SJSA1 (cell line): ENCODE measurements around the gene UGCG. TPM values are rescaled to one million over a fixed set of nuclear protein-coding genes. Genes with fewer than 3 reads are reported as not detected.

Experiments
- DNase-seq, 2 experiments: peaks; one replicate each; pipeline ENCODE4 v3.0.0-alpha.2; 2015 to 2020; ENCODE audit warnings: low spot score in 2 of 2, low read depth in 1 of 2
- H3K27ac ChIP-seq: fragments of 250-450 bp; sonication (Bioruptor Pico); 2 replicates; pipeline ENCODE4 v1.5.1; 2020; ENCODE audit warnings: mild to moderate bottlenecking, moderate library complexity
- H3K27me3 ChIP-seq: fragments of 250-450 bp; sonication (Bioruptor Pico); replicated peaks from 2 replicates; pipeline ENCODE4 v1.5.1; 2020; ENCODE audit warnings: mild to moderate bottlenecking, moderate library complexity
- H3K36me3 ChIP-seq: fragments of 250-450 bp; sonication (Bioruptor Pico); 2 replicates; pipeline ENCODE4 v1.5.1; 2020; ENCODE audit warnings: mild to moderate bottlenecking
- H3K4me1 ChIP-seq: fragments of 250-450 bp; sonication (Bioruptor Pico); replicated peaks from 2 replicates; pipeline ENCODE4 v1.6.1; 2021; ENCODE audit warnings: mild to moderate bottlenecking
- H3K4me3 ChIP-seq: fragments of 250-450 bp; sonication (Bioruptor Pico); 2 replicates; pipeline ENCODE4 v1.5.1; 2020; ENCODE audit warnings: mild to moderate bottlenecking
- H3K9me3 ChIP-seq: fragments of 250-450 bp; sonication (Bioruptor Pico); replicated peaks from 2 replicates; pipeline ENCODE4 v1.5.1; 2020; ENCODE audit warnings: mild to moderate bottlenecking
- total RNA-seq: library from RNA; depleted of rRNA; stranded (reverse); fragments of >200 nt; shearing (Covaris generic); gene quantifications from 2 replicates; pipeline ENCODE4 v1.2.3, GENCODE V29; 2014; rRNA removed

The UGCG gene
- total RNA-seq, 1 experiment from 2014 or later, result 54.7 TPM

- H3K4me1 ChIP-seq, result peaks cover 13% of the 10 kb centered on the region
These were observed 74.2 kb downstream of the UGCG start for GRCh38 chr9:111970827-111971226.

DNA sequence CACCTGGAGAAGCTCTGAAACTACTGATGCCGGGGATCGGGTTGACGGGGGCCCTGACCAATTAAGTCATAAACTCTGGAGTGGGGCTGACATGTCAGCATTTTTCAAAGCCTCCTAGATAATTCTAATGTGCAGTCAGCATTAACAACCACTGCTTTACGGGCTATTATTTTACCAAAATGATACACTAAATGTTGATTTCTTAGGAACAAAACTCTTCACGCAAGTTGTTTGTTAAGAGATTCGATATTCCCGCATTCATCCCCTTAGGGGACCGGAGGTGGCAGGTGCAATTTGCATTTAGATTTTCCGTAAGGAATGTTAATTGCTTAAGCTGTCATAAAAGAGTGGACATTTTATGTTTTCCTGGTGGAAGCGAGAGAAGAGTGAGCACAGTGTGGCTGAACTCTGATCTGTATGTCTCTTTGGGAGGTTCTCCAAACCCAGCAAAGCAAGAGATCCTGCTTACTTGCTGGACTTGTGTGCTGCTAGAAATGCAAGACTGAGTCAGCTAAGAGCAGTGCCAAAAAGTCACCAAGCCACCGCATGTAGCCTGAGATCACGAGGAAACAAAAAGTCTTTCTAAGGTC, 77.6 kb downstream of the UGCG start:
- DNase-seq, result no peak
- Histone ChIP-seq H3K27ac (no peak overlapping the region), H3K4me3 (no peak overlapping the region)

More at GRCh38 chr9:111970827-111971226, 74.2 kb downstream of the UGCG start:
- Histone ChIP-seq H3K36me3 (no peaks in the 10 kb centered on the region), H3K9me3 (no peaks in the 10 kb centered on the region), H3K4me3 (no peak overlapping the region), H3K27me3 (no peaks in the 10 kb centered on the region), H3K27ac (no peak overlapping the region)
- DNase-seq, result no peak

GRCh38 chr9:111975709-111976108, 79.1 kb downstream of the UGCG start:
- Histone ChIP-seq H3K27me3 (no peaks in the 10 kb centered on the region), H3K36me3 (no peaks in the 10 kb centered on the region), H3K9me3 (no peaks in the 10 kb centered on the region), H3K4me3 (no peak overlapping the region), H3K27ac (no peak overlapping the region), H3K4me1 (no peaks in the 10 kb centered on the region)
- no peak for DNase-seq

More for the DNA sequence above, 77.6 kb downstream of the UGCG start:
- Histone ChIP-seq H3K9me3 (no peaks in the 10 kb centered on the region), H3K27me3 (no peaks in the 10 kb centered on the region), H3K4me1 (no peaks in the 10 kb centered on the region), H3K36me3 (no peaks in the 10 kb centered on the region)

DNA sequence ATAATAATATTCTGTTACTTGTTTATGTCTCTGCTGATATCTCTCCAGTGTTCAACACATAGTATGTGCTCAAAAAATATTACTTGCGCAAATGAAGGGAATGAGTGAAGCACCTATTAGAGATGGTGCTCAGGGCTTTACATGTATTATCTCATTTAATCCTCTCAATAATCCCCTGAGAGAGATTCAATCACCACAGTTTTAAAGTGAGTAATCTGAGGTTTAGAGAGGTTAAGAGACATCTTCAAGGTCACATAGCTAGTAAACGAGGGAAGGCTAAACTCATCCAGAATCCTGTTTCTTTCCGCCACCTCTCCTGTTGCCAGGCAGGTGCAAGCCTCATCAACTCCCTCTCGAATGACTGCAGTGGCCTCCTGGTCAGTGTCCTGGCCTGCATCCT, 82.0 kb downstream of the UGCG start:
- Histone ChIP-seq H3K36me3 (no peaks in the 10 kb centered on the region), H3K4me1 (no peaks in the 10 kb centered on the region), H3K27me3 (no peaks in the 10 kb centered on the region), H3K9me3 (no peaks in the 10 kb centered on the region), H3K4me3 (no peak overlapping the region), H3K27ac (no peak overlapping the region)
- no peak for DNase-seq

DNA sequence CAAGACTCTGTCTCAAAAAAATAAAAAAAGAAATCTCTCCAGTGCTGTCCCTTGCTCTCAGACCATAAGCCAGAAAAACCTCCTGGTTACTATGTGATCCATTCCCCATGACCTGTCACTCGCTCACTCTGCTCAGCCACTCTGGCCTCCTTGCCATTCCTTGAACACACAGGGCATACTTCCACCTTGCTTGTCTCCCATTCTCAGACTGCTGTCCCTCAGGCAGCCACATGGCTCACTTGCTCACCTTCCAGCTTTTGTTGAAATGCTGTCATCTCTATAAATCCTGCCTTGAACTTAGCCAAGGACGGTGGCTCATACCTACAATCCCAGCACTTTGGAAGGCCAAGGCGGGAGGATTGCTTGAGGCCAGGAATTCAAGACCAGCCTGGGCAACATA, 82.9 kb downstream of the UGCG start:
- H3K36me3 ChIP-seq, result no peaks in the 10 kb centered on the region
- no peak overlapping the region for H3K4me3 ChIP-seq
- DNase-seq, result no peak
- H3K4me1 ChIP-seq, result no peaks in the 10 kb centered on the region
- H3K27ac ChIP-seq, result no peak overlapping the region
- H3K9me3 ChIP-seq, result no peaks in the 10 kb centered on the region
- H3K27me3 ChIP-seq, result no peaks in the 10 kb centered on the region

- H3K27me3 ChIP-seq, result no peaks in the 10 kb centered on the region
- H3K4me3 ChIP-seq, result no peak overlapping the region
- peaks cover 2% of the 10 kb centered on the region for H3K4me1 ChIP-seq
- no peaks in the 10 kb centered on the region for H3K9me3 ChIP-seq
- H3K36me3 ChIP-seq, result no peaks in the 10 kb centered on the region
- no peak overlapping the region for H3K27ac ChIP-seq
- DNase-seq, result no peak
These were observed 83.8 kb downstream of the UGCG start for GRCh38 chr9:111980398-111980797.

DNA sequence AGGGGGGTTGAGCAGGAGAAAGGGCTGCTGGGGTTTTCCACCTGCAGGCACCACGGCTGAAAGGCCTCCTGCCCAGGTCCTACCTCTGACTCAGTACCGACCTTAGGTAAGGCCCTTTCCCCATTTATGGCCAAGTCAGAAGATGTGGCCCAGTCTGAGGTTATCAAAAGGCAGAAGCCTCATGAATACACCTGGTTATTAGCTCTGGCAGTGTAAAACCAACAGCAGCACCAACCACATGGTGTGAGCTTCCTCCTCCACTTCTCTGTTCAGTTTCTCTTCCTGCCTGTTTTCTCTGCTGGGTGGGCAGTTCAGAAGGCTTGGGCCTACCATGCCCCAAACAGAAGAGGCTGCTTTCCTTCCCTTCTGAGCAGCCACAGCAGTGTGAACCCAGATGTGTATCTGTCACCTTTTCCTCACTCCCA, 86.9 kb downstream of the UGCG start:
- no peak for DNase-seq
- Histone ChIP-seq H3K36me3 (no peaks in the 10 kb centered on the region), H3K4me1 (peaks cover 15% of the 10 kb centered on the region), H3K27me3 (no peaks in the 10 kb centered on the region), H3K27ac (no peak overlapping the region), H3K4me3 (no peak overlapping the region), H3K9me3 (no peaks in the 10 kb centered on the region)

DNA sequence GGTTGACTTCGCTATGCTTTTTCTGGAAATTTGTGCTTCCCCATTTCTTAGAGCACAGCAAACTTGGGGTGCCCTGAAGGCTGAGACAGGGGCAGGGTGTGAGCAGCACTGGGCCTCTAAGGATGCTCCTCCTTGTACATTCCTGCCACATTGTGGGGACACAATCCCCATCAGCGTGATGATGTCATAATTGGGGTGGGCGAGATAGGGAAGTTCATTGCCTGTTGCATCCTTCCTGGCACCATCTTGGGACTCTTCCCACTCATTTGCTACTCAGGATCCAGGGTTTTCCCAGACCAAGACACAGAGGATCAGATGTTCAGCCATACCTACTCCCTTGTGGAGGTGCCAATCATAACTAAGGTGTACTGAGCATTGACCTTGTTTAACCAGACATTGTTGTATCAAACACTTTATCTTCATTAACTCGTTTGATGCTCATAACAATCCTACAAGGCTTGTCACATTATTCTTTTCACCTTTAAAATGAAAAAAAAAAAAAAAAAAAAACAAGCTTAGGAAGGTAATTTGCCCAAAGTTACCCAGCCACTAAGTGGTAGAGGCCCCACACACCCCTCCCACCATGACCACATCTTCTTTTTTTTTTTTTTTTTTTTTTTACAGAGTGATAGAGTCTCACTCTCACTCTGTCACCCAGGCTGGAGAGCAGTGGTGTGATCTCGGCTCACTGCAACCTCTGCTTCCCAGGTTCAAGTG, 87.6 kb downstream of the UGCG start:
- Histone ChIP-seq H3K36me3 (no peaks in the 10 kb centered on the region), H3K27ac (no peak overlapping the region), H3K4me1 (peaks cover 15% of the 10 kb centered on the region), H3K27me3 (no peaks in the 10 kb centered on the region), H3K9me3 (no peaks in the 10 kb centered on the region), H3K4me3 (no peak overlapping the region)
- no peak for DNase-seq

Other genes with a start within 250 kb of the UGCG start
- 117 and 131 TPM in 2 replicates for gene GNG10, start 235.2 kb upstream of the UGCG start, total RNA-seq
- not detected in 2 replicates for gene SHOC1, start 101.9 kb upstream of the UGCG start, total RNA-seq